ENCODE data around the gene TMEM203.

- no peak for TF ChIP-seq CTCF (IDR thresholded peaks at IDR 0.05)
- TF ChIP-seq EP300 (IDR thresholded peaks at IDR 0.05) = no peak
- no peak for TF ChIP-seq POLR2A (IDR thresholded peaks at IDR 0.05)
These were observed 22.5 kb upstream of the TMEM203 start for GRCh38 chr9:137227853-137228505.

Measured in tibial nerve (tissue), 4 donors.